HepG2 (cell line): ENCODE data around the gene RNASE11. TPM values are rescaled to one million over a fixed set of nuclear protein-coding genes. Genes with fewer than 3 reads are reported as not detected.

ENCODE experiments used
- BCL6 ChIP-seq: IDR thresholded peaks from 2 replicates; pipeline ENCODE4 v1.6.1; 2016; ENCODE audit warnings: missing genetic modification reagents, missing compliant biosample characterization
- CCDC6 ChIP-seq: sonication (generic); formaldehyde crosslinking; IDR thresholded peaks from 2 replicates; pipeline ENCODE4 v1.8.1; 2022; ENCODE audit warnings: mild to moderate bottlenecking, missing genetic modification reagents, moderate library complexity
- FIP1L1 ChIP-seq: fragments of 200-400 bp; formaldehyde crosslinking; IDR thresholded peaks from 2 replicates; pipeline ENCODE4 v1.6.1; 2018; ENCODE audit warnings: low read depth, mild to moderate bottlenecking, low read length, moderate library complexity, borderline replicate concordance; ENCODE audit not compliant: insufficient read depth
- FLYWCH1 ChIP-seq: sonication (generic); formaldehyde crosslinking; IDR thresholded peaks from 2 replicates; pipeline ENCODE4 v1.8.1; 2023; ENCODE audit warnings: mild to moderate bottlenecking, missing genetic modification reagents
- GMEB2 ChIP-seq: IDR thresholded peaks from 2 replicates; pipeline ENCODE4 v1.6.1; 2016; ENCODE audit warnings: missing biosample characterization, missing genetic modification reagents, low read depth
- HNRNPL ChIP-seq: fragments of 200-400 bp; formaldehyde crosslinking; IDR thresholded peaks from 2 replicates; pipeline ENCODE4 v1.6.1; 2017; ENCODE audit warnings: mild to moderate bottlenecking, low read depth, low read length
- MEF2D ChIP-seq: sonication (generic); formaldehyde crosslinking; IDR thresholded peaks from 2 replicates; pipeline ENCODE4 v1.5.1; 2020; ENCODE audit warnings: mild to moderate bottlenecking, missing genetic modification reagents
- NPAS2 ChIP-seq: sonication (generic); formaldehyde crosslinking; IDR thresholded peaks from 2 replicates; pipeline ENCODE4 v1.8.0; 2022; ENCODE audit warnings: mild to moderate bottlenecking, missing genetic modification reagents, borderline replicate concordance
- RFXAP ChIP-seq: sonication (generic); formaldehyde crosslinking; IDR thresholded peaks from 2 replicates; pipeline ENCODE4 v1.4.0; 2020; ENCODE audit warnings: missing genetic modification reagents, borderline replicate concordance
- SP2 ChIP-seq: sonication (generic); formaldehyde crosslinking; IDR thresholded peaks from 2 replicates; pipeline ENCODE4 v1.5.1; 2020; ENCODE audit warnings: mild to moderate bottlenecking, missing genetic modification reagents
- SRF ChIP-seq: IDR thresholded peaks from 2 replicates; pipeline ENCODE4 v1.6.1; 2011; ENCODE audit warnings: mild to moderate bottlenecking, low read depth, low read length, moderate library complexity
- TSC22D2 ChIP-seq: sonication (generic); formaldehyde crosslinking; IDR thresholded peaks from 2 replicates; pipeline ENCODE4 v1.5.1; 2020; ENCODE audit warnings: missing genetic modification reagents, mild to moderate bottlenecking, borderline replicate concordance
- XBP1 ChIP-seq: sonication (generic); formaldehyde crosslinking; IDR thresholded peaks from 2 replicates; pipeline ENCODE4 v1.5.0; 2020; ENCODE audit warnings: missing genetic modification reagents
- ZEB1 ChIP-seq: IDR thresholded peaks from 2 replicates; pipeline ENCODE4 v1.6.1; 2012; ENCODE audit warnings: mild to moderate bottlenecking, low read depth, inconsistent platforms; ENCODE audit not compliant: insufficient replicate concordance
- ZMAT5 ChIP-seq: sonication (generic); formaldehyde crosslinking; IDR thresholded peaks from 2 replicates; pipeline ENCODE4 v1.5.0; 2020; ENCODE audit warnings: mild to moderate bottlenecking, low read depth, missing genetic modification reagents, borderline replicate concordance
- ZNF362 ChIP-seq: sonication (generic); formaldehyde crosslinking; IDR thresholded peaks from 2 replicates; pipeline ENCODE4 v1.4.0; 2020; ENCODE audit warnings: missing genetic modification reagents, mild to moderate bottlenecking, borderline replicate concordance
- ZNF557 ChIP-seq: sonication (generic); formaldehyde crosslinking; IDR thresholded peaks from 2 replicates; pipeline ENCODE4 v1.4.0; 2020; ENCODE audit warnings: missing genetic modification reagents
- ZNF619 ChIP-seq: sonication (generic); formaldehyde crosslinking; IDR thresholded peaks from 2 replicates; pipeline ENCODE4 v1.4.0; 2020; ENCODE audit warnings: mild to moderate bottlenecking, missing genetic modification reagents
- ZNF740 ChIP-seq: sonication (generic); formaldehyde crosslinking; IDR thresholded peaks from 2 replicates; pipeline ENCODE4 v1.4.0; 2020; ENCODE audit warnings: missing genetic modification reagents
- ZNF784 ChIP-seq: sonication (generic); formaldehyde crosslinking; IDR thresholded peaks from 2 replicates; pipeline ENCODE4 v1.5.1; 2020; ENCODE audit warnings: missing genetic modification reagents, mild to moderate bottlenecking, borderline replicate concordance
- polyA plus RNA-seq, 8 experiments: library from polyadenylated mRNA; depleted of rRNA in 3 of 8; stranded (reverse) in 7 of 8; unstranded in 1 of 8; fragments of >200 nt; fragmentation: Illumina TruSeq in 4 of 8; extraction: Trizol in 4 of 8; gene quantifications; 2 replicates each; pipeline versions ENCODE4 v1.2.1 to v1.2.3, GENCODE V29; 2011 to 2016; ENCODE audit warnings: low read depth in 4 of 8, missing spikeins in 1 of 8, mixed read lengths in 1 of 8; ENCODE audit not compliant: insufficient read depth in 1 of 8
- total RNA-seq, 5 experiments: library from RNA; depleted of rRNA; stranded (reverse); fragments of >200 nt; fragmentation: Illumina TruSeq; extraction: Trizol; gene quantifications; 2 replicates each; pipeline ENCODE4 v1.2.3, GENCODE V29; 2016; ENCODE audit warnings: low read depth in 1 of 5

The RNASE11 gene
- total and polyA plus RNA-seq, 2 of the 13 experiments (the other 11 are each of a cell fraction or from before 2014, with no cell fraction given) = not detected

- peak; percentile 68; the same call in 1 of the 2 replicates for TF ChIP-seq ZNF362 (CRISPR knock-in tag)
- no peak for TF ChIP-seq SP2 (CRISPR knock-in tag)
- no peak; the same call in 1 of the 2 replicates for TF ChIP-seq ZNF619 (CRISPR knock-in tag)
- TF ChIP-seq ZNF784 (CRISPR knock-in tag) = peak; percentile 75; the same call in 1 of the 2 replicates
- TF ChIP-seq ZNF557 (CRISPR knock-in tag) = peak; percentile 75; the same call in 1 of the 2 replicates
- TF ChIP-seq MEF2D = peak; percentile 62
- TF ChIP-seq ZEB1 = peak; percentile 94
- 0 out of 2 replicates have a peak, but pooled peaks have one; percentile 50 for TF ChIP-seq XBP1
- TF ChIP-seq HNRNPL = 0 out of 2 replicates have a peak, but pooled peaks have one; percentile 50
- TF ChIP-seq BCL6 (CRISPR knock-in tag) = peak; percentile 61
- TF ChIP-seq RFXAP (CRISPR knock-in tag) = peak; percentile 82; the same call in 1 of the 2 replicates
- no peak for TF ChIP-seq SRF
- TF ChIP-seq GMEB2 (CRISPR knock-in tag) = peak; percentile 62; the same call in 1 of the 2 replicates
- no peak for TF ChIP-seq ZMAT5 (CRISPR knock-in tag)
- 0 out of 2 replicates have a peak, but pooled peaks have one; percentile 62 for TF ChIP-seq TSC22D2 (CRISPR knock-in tag)
- TF ChIP-seq FIP1L1 = 0 out of 2 replicates have a peak, but pooled peaks have one; percentile 42
- TF ChIP-seq ZNF740 (CRISPR knock-in tag) = no peak
- no peak for TF ChIP-seq FLYWCH1
- TF ChIP-seq CCDC6 (CRISPR knock-in tag) = peak; percentile 60; the same call in 1 of the 2 replicates
- no peak for TF ChIP-seq NPAS2 (CRISPR knock-in tag)
Observed at GRCh38 chr14:20613094-20614037, 25.6 kb upstream of the RNASE11 start (continued).
